Germinal center (tissue), 1 donor: ENCODE measurements around the gene OSBPL6.
"Not testable (repeated sequence)": the region's sequence is repeated elsewhere in the genome, so short reads cannot be mapped to it uniquely, and the experiment has no call there.

Source experiments
- DNase-seq: peaks from one replicate; pipeline ENCODE4 v3.0.0; 2012; ENCODE audit warnings: mixed read lengths, low spot score

OSBPL6 gene

DNA sequence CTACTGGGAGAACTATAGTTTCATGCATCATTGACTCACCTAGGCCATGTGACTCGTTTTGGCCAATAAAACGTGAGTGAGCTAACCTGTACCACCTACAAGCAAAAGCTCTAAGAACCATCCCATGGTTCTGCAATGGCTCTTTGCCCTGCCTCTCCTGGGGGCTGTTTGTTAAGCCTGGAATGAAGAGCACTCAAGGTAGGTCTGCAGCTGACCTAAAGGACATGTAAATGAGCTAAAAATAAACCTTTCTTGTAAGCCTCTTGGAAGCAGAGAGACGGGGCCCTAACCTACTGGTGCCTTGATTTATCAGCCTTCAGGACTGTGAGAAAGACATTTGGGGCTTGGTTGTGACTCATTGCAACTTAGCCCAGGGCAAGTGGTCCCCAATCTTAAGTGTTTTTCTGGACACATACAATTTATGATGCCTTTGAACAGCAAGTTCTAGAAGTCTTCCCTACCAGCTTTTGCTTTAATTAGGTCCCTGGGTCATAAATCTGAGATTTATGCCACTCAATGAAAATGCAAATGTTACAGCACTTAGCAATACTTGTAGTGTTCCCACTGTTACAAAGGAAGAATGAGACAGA is 107.4 kb downstream of the OSBPL6 start:
- no peak for DNase-seq

DNA sequence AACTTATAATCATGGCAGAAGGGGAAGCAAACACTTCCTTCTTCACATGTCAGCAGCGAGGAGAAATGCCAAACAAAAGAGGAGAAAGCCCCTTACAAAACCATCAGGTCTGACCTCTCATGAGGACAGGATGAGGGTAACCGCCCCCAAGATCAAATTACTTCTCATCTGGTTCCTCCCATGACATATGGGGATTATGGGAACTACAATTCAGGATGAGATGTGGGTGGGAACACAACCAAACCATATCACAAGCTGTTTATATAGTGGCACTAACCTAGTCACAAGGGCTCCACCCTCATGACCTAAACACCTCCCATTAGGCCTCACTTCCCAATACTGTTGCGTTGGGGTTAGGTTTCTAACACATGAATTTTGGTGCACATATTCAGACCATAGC is 110.0 kb downstream of the OSBPL6 start:
- DNase-seq, result no peak

DNA sequence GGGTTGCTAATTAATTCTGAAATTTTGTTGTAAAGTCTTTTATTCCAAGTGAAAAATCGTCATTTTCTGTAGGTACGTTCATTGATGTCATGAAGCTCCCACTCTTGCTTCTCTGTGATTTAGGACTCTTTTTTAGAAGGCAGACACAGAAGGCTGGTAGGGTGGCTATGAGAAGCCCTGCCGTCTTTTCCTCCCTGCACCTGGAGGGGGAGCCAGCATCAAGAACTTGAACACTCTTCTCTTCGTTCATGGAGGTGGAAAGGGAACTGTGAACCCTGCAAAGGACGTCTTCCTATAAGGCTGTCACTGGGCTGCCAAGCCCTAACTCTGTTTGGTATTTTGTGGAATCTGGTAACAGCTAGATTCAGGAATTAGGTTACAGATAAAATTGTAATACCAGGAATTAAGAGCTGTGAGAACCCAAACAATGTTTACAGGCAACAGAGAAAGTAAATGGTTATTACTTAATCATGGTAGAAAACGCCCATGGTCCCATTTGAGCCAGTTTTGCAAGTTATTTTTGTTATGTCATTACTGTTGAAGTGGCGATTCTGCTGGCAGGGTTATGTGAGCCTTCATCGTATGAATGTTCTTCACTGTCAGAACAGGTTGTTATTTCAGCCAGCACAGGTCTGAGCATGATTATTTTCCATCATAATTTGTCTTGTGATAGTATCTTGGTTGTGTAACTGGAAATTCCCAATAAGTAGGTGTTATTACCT is 112.2 kb downstream of the OSBPL6 start:
- peak; percentile 32 for DNase-seq

DNA sequence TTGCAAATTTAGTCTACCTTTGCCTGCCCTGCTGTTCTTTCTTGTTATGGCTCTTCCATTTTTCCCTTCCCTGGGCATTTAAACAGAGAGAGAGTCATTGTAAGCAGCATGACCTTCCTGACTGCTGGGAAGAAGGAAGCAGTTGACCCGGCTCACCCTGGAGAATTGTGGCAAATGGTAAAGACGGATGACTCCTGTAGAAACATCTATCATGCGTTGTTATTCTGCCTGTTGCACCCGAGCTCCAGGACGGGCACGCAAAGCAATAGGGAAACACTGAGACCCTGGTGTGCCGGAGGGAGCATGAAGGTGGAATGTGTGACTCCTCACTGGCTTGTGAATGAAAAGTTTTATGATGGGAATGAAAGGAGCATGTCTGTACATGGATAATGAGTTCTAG is 113.3 kb downstream of the OSBPL6 start:
- DNase-seq, result no peak

DNA sequence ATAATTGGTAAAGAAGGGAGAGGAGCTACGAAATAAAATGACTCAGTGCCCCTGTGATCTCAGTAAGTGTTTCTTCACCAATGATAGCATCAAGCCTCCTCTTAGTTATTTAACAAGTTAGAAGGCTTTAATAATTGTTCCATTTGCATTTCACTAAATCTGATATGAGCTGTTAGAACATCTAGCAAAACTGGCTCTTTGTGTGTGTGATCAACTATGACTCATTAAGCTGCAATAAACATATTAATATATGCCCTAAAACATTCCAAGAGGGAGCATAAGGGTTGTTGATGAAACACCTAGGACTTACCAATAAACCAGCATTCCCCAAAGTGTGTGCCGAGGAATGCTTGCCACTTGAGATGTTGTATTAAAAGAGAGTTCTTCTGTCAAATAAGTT is 115.2 kb downstream of the OSBPL6 start:
- DNase-seq, result no peak

DNA sequence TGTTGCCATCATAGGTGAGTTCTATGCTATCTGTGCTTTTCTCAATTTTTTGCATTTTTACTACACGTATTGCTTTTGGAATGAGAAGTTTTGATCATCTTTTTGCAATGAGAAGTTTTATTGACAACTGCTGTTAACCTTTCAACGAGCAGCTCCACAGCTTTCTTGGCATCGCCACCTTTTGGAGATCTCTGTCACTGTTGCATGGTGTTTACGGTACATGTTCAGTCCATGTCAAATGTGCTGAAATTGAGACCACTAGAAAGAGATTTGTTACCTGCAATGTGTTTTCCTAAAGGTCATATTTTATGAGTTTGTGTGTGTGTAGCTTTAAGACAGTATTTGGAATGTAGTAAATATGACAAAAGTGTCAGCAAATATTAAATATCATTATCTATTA is 120.8 kb downstream of the OSBPL6 start:
- DNase-seq, result no peak

DNA sequence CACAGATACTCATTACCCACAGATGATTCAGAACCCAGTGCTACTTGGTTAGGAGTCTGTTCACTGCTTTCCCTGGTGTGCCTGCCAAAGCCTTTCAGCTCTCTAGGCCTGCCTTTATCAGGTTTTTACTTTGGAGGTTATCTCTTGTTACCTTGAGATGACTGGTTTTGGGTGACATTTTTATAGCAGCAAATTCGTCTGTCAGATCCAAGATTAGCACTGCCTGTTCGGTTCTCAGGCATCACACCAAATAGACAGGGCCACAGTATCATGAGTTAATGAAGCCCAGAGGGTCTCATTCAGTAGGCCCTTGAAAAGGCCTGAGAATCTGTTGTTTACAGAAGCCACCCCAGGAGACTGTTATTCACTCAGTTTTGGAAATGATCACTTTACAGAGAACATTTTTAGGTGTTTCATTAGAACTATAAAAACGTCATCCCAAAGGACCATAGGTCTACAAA is 121.2 kb downstream of the OSBPL6 start:
- DNase-seq, result no peak

DNA sequence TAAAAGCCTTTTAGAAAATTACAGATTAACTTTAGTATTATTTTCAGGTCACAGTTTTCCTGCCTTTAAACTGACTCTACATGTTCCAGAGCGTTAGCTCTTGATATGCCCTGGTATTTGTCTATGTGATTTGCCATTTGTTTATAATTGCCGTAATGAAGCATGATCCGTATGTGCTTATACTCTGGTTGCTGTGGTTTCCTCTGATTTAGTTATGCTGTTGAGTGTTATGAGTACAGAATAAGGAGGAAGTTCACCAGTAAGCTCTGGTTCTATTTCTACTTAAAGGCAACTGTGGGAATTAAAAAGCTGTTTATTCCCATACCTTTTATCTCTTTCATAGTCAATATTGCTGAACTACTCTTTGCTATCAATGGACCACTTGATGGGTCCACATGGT is 123.5 kb downstream of the OSBPL6 start:
- no peak for DNase-seq

DNA sequence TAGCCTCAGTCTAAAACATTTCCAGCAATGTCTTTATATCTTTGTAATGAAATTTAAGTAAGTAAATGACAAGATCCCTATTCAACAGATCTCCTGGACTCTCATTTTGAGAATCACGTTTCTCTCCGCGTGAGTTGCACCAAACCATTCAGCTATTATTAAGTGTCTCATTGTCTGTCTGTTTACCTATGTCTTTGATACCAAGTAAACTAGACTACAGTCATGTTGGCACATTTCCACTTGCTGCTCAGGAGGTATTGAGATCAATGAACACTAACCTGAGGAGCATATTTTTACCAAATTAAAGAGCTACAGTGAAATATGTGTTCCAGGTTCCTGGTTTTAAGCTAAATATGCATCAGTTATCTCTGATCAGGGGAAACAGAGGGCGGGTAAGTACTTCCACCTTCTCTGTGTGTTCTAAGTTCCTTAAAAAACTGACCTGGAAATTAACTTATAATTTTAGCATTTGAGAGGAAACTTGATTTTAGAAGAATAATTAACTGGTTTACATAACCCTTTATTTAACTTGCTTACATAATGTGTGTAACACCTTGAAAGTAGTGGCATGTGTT is 125.8 kb downstream of the OSBPL6 start:
- no peak for DNase-seq

DNA sequence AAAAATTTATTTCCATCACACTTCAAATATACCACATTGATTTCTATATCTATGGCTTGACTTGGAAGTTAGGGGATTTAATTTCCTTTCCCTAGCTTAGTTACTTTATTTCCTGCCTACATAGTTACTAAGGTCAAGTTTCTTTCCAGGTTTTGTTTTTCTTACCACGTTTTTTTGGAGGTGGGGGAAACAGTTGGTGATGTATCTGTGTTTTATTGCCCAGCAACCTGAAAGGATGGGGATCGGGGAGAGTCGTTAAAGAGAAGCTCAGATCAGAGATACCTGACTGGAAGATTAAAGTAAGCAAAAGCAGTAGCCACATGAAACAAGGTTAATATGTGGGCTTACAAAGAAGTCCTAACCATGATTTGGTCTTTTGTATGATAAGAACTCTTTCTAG is 127.8 kb downstream of the OSBPL6 start:
- no peak for DNase-seq

DNA sequence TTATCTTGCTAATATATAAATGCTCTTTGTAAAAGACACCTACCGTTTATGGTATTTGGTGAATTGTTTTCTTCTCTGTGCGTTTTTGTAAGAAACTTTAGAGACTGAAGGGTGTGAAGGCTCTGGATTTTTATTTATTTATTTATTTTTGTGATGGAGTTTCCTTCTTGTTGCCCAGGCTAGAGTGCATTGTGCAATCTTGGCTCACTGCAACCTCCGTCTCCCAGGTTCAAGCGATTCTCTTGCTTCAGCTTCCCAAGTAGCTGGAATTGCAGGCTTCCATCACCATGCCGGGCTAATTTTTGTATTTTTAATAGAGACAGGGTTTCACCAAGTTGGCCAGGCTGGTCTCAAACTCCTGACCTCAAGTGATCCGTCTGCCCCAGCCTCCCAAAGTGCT is 129.0 kb downstream of the OSBPL6 start:
- DNase-seq, result not testable (repeated sequence)

DNA sequence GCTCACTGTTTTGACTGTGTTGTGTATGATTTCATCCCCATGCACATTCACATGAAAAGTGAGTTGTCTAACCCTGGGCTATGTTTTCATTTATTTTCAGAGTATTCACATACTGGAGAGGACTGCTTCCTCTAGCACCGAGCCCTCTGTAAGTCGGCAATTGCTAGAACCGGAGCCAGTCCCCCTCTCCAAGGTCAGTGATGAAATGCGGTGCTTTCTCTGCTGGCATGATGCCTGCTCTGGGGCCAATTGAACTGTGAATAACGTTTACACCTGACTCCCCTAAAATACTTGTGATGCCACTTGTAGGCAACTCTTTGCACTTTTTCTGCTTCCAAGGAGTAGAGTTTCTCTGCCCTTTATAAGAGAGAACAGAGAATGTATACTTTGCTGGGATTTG is 129.8 kb downstream of the OSBPL6 start:
- DNase-seq, result no peak

DNA sequence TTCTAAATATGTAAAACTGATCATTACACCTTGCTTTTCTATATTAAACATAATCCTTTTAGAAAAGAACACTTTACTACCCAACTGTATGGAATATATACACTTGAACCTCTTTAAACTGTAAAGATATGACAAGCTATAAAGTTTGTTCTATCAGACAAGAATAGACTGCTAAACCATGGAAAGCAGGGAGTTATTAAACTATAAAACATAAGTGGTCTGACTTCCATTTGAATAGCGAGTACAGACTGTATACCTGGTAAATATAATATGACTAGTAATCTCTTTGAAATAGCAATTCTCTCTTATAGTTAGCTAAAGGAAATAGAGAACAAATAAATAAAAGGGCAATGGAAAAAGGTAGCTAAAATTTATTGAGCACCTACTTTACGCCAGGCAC is 131.0 kb downstream of the OSBPL6 start:
- no peak for DNase-seq

DNA sequence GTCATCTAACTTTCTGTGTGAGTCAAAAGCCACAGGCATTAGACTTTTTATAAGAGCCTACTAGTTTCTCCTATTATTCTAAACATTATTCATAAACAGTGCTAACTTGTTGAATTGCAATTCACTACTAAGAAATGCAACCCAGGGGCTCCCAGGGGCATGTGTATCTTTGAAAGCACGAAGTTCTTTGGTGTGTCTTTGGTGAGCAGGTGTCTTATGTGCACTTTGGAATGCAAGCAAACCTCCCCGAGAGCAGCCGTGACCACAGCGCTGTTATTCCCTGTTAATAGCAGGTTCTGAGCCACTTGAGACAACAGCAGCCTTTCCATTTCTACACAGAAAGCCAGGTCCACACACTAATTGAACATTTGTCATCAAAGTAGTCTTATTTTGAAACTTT is 133.2 kb downstream of the OSBPL6 start:
- DNase-seq, result no peak

DNA sequence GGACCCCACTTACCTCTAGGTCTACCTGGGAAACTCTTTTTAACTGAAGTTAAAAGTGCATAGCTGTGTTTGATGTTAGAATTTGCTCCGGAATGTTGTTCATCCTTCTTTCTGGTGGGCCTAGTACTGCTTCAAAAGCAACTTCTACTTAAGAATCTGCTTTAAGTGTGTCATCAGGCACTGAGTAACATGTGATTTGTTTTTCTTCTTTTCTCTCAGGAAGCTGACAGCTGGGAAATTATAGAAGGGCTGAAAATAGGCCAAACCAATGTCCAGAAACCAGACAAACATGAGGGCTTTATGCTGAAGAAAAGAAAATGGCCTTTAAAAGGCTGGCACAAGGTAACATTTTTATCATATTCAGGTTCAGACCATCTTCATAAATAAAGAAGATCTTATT is 133.7 kb downstream of the OSBPL6 start:
- DNase-seq, result no peak

DNA sequence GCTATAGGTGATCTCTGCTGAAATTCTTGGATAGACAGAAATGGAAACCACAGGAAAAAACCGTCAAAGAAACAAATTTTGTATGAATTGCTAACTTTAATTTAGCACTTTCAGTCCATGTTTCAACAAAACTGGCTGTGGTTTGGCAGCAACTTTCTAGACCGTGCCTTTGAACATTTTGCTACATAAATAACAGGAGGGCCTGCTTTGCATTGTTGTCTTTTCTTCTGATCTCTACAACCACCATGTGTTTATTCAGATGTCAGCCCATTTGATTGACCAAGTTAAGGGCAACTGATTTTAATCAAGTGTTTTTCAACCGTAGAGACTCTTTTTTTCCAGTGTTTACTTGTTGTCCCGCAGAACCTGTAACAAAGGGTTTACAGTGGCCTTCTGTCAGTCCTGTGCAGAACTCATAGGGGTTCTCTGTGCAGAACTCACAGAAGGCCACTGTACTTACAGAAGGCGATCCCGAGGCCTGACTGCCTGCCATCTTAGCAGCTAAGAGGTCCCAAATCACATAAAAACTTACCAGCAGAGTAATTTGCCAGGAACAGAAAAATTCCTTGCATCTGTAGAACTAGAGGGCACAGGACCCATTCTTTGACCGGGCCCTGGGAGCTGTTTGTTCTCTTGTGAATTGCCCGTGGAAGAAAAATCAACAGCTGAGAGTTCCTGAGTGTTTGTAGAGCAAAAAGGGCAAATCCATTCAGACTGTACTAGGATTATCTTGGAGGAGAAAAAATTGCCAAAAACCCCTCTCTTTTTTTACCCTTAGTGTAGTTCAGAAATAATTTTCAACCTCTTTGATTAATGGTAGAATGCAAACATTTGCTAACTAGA is 136.1 kb downstream of the OSBPL6 start:
- DNase-seq, result no peak

DNA sequence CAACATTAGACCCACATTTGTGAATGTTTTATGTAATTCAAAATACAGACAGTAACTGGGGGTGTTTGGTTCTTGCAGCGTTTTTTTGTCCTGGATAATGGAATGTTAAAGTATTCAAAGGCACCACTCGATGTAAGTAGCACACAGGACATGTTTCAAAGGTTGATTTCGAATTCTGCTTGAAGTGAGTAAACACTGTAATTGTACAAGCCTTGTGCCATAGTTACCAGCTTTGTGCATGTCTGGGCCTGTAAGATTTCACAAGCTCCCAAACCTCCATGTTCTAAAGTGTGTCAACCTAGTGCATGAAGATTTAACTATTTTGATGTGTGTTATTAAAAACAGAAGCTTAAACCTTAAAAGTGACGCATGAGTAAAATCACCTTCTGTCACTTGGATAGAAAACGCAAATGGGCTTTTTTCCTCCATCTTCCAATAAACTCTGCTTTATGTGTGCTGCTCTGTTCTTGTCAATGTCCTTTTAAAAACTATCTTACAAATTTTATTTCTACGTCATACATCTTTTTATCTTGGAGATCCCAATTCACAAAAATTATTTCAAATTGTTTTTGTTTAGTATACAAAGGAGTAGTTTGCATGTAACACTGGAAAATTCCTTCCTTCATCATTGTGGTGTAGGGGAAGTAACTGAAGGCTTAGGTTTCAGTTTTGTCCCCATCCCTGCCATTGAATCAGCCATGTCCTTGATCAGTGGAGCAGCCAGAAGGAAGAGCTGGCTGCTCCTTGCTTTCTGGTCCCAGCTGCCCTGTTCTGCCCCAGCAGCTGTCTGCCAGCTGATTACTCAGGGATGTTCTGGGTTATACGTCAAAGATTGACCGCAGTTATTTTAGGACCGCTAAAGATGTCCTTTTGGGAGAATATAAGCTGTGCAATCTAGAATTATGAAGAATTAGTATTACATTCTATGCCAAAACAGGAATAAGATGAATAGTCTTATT is 137.4 kb downstream of the OSBPL6 start:
- no peak for DNase-seq

DNA sequence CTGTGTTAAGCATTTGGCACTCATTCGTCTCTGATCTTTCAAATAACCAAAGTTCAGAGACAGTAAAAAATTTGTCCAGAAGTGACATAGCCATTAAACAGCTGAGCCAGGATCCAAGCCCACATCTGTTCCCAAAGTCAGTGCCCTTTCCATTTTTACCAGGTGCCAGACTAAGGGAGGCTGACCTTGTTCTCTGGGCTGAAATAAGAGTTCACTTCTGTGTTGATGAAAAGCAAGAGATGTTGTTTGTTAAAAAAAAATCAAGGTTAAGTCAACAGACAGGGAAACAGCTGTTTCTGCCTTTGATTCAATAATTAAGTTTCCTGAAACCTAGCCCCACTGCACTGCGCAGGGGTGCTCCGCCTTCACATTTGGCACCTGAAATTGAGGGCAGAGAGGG is 139.5 kb downstream of the OSBPL6 start:
- no peak for DNase-seq

DNA sequence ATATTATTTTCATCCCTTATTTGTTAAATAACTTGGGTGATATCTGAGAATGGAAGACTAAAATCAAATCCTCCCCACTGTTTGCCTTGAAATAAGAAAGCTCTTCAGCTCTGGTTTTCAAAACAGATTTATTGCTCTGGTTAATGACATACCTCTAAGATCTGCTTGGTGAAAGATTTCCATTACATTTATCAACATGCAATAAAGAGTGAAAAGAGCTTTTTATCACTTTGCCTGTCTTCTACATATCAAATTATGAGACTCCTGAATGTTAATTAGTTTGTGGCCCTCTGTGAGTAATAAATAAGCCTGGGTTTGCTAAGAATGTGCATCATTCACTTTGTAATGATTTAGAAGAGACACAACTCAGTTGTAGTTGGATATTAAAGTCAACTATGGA is 140.9 kb downstream of the OSBPL6 start:
- DNase-seq, result no peak

DNA sequence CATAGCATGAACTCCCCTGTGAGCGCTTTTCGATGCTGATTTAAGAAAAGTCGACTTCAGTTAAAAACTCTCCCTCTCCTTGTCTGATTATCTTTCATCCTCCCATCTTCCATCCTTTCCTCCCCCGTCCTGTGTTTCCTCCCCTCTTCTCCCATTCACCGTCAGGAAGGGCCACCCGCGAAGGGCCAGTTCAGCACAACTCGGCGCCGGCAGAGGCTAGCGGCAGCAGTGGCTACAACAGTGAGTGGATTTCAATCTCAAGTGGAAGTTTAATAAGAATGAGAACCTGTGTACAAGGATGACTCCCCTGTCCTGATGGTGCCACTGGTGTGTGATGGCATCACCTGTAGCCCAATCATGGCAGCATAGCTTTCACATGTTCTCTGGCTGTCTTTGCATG is 149.8 kb downstream of the OSBPL6 start:
- no peak for DNase-seq

DNA sequence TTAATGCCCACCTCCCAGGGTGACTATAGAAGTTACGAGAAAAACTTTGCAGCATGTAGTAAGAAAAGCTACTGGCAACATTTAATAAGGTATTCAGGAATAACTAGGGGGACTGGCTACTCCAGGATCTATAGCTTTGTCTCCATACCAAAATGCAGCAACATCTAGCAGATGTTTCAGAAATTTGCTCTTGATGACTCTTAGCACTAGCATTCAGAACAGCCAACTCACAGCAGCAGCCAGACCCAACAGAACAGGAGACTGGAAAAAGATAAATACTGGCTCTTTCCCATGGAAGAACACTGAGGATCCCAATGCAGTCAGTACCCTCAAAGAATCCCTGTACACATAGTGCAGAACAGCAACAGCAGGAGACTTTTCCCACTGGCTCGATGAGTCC is 151.6 kb downstream of the OSBPL6 start:
- no peak for DNase-seq

DNA sequence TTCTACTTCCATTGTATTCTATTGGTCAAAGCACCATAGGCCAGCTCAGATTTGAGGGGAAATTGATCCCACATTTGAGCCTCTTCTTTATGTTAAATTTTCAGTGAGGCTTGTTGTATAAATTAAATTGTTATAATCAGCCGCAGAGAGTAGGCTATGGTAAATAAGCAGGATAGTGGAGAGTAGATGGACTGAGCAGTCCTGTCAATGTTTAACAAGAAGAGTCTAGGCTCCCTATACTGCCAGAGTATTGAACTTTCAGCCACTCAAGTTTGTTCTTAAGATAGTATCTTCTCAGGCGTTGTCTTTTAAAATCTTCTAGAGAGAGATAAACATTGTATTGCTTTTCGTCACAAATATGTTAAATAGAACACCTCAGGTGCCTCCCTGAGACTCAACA is 155.7 kb downstream of the OSBPL6 start:
- DNase-seq, result no peak
